ELR (cell line): Measurements from ENCODE around the gene ACOT13.
"Not testable (repeated sequence)": the region's sequence is repeated elsewhere in the genome, so short reads cannot be mapped to it uniquely, and the experiment has no call there.

Experiments
- DNase-seq: peaks from one replicate; pipeline ENCODE4 v3.0.0-alpha.2; 2015; ENCODE audit warnings: low read depth

ACOT13 gene

GRCh38 chr6:24662236-24662635 lies 4.6 kb upstream of the ACOT13 start:
- DNase-seq, result no peak

- DNase-seq, result no peak
Observed at GRCh38 chr6:24663189-24663588, 3.7 kb upstream of the ACOT13 start.

- no peak for DNase-seq
Observed at GRCh38 chr6:24664046-24664987, 2.6 kb upstream of the ACOT13 start.

GRCh38 chr6:24666097-24666640 lies 708 bp upstream of the ACOT13 start:
- peak; percentile 53 for DNase-seq

- DNase-seq, result peak; percentile 28
Observed at GRCh38 chr6:24667378-24667803, 514 bp downstream of the ACOT13 start.

- not testable (repeated sequence) for DNase-seq
Observed at GRCh38 chr6:24668066-24668996, 1.5 kb downstream of the ACOT13 start.

- no peak for DNase-seq
Observed at GRCh38 chr6:24668997-24669361, 2.1 kb downstream of the ACOT13 start.

GRCh38 chr6:24670492-24670891 lies 3.6 kb downstream of the ACOT13 start:
- DNase-seq, result not testable (repeated sequence)

- not testable (repeated sequence) for DNase-seq
Observed at GRCh38 chr6:24671077-24671476, 4.2 kb downstream of the ACOT13 start.

- no peak for DNase-seq
Observed at GRCh38 chr6:24672620-24673182, 5.8 kb downstream of the ACOT13 start.

GRCh38 chr6:24673625-24674024 lies 6.7 kb downstream of the ACOT13 start:
- DNase-seq, result peak; percentile 30

- not testable (repeated sequence) for DNase-seq
Observed at GRCh38 chr6:24678792-24679352, 12.0 kb downstream of the ACOT13 start.

- DNase-seq, result no peak
Observed at GRCh38 chr6:24680582-24680981, 13.7 kb downstream of the ACOT13 start.

- DNase-seq, result no peak
Observed at GRCh38 chr6:24683297-24684296, 16.7 kb downstream of the ACOT13 start.

- DNase-seq, result no peak
Observed at GRCh38 chr6:24686408-24686807, 19.5 kb downstream of the ACOT13 start.

GRCh38 chr6:24686946-24687345 lies 20.1 kb downstream of the ACOT13 start:
- no peak for DNase-seq

GRCh38 chr6:24689964-24690363 lies 23.1 kb downstream of the ACOT13 start:
- no peak for DNase-seq

GRCh38 chr6:24690593-24690992 lies 23.7 kb downstream of the ACOT13 start:
- DNase-seq, result no peak

- no peak for DNase-seq
Observed at GRCh38 chr6:24691550-24691949, 24.7 kb downstream of the ACOT13 start.

GRCh38 chr6:24692003-24692402 lies 25.1 kb downstream of the ACOT13 start:
- no peak for DNase-seq
